Measurements from ENCODE around the gene RBFOX2. TPM values are rescaled to one million over a fixed set of nuclear protein-coding genes. Genes with fewer than 3 reads are reported as not detected.

RBFOX2 gene
- polyA plus RNA-seq, 3 donors = 15.2 to 53.4 (median 28.9) TPM

GRCh38 chr22:35917651-35918050 lies 111.0 kb downstream of the RBFOX2 start:
- 91 to 97% (median 95%) methylated on average over 4 of the region's 4 CpGs for WGBS, 3 donors
- no peak overlapping the region for H3K27ac ChIP-seq (ENCODE audit: low read depth, low read length)

DNA sequence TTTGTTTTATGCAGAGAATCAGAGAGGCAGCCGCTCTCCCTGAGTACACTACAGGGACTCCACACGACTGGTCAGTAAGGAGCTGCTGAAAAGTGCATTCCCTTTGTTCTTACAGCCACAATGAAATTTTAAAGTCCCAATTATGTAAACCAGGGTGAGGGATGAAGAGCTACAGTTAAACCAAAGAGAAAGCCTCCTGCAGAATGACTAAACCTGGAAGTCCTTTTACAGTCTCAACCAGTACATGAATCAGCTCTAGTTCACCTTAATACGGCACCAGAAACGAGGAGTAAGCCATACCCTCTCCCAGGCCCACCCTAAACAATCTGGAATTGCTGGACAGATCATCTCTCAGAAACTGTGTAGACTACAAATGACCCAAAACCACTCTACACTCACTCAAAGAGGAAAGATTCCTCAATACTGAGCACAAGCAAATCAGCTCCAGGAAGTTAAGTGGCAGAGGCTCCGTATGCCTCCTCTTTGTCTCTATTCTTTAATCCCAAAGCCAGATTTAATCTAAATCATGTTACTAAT lies 113.1 kb downstream of the RBFOX2 start:
- 14 to 24% (median 15%) methylated on average over 5 of the region's 5 CpGs for WGBS, 3 donors
- H3K27ac ChIP-seq (ENCODE audit: low read depth, low read length) = no peak overlapping the region

GRCh38 chr22:35914665-35915476 lies 113.8 kb downstream of the RBFOX2 start:
- WGBS, 3 donors = 3 to 6% (median 5%) methylated on average over 9 of the region's 9 CpGs
- no peak overlapping the region for H3K27ac ChIP-seq (ENCODE audit: low read depth, low read length)

DNA sequence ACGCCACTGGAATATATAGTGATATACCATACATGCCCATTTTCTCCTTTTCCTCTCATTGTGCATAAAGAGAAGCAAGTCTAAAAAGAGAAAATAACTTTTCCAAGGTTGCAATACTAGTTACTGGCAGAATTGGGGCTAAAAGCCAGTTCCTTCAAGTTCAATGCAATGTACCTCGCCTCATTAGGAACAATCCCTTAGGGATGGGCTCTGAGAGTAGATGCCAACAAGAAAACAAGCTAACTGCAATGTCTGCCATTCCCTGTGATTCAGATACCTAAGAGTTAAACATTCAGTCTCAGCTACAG lies 114.3 kb downstream of the RBFOX2 start:
- 11 to 35% (median 26%) methylated on average over 2 of the region's 2 CpGs for WGBS, 3 donors
- no peak overlapping the region for H3K27ac ChIP-seq (ENCODE audit: low read depth, low read length)

DNA sequence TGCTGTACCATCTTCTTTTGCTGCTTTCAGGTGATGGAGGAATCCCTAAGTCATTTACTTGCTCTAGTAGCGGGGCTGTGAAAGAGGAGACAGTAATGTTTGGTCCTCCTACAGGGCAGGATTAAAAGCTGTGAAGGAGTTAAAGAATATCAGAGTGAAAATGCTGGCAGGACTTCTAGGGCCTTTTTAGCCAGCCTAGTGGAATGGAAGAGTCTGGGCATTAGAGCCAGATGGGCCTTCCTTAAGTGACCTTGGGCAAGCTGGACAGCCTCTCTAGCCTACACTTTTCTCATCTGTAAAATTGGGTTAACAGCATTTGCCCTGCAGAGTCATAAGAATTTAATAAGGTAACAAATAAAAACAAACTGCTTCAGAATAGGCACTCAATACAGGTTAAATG lies 114.7 kb downstream of the RBFOX2 start:
- no peak overlapping the region for H3K27ac ChIP-seq (ENCODE audit: low read depth, low read length)
- WGBS, 3 donors = 63 to 81% (median 77%) methylated on average over 1 of the region's 1 CpG

GRCh38 chr22:35912658-35913057 lies 116.0 kb downstream of the RBFOX2 start:
- no peak overlapping the region for H3K27ac ChIP-seq (ENCODE audit: low read depth, low read length)
- 29 to 38% (median 34%) methylated on average over 1 of the region's 1 CpG for WGBS, 3 donors

- H3K27ac ChIP-seq (ENCODE audit: low read depth, low read length) = no peak overlapping the region
- 68 to 82% (median 79%) methylated on average over 2 of the region's 2 CpGs for WGBS, 3 donors
Observed at GRCh38 chr22:35911877-35912276, 116.7 kb downstream of the RBFOX2 start.

- no peak overlapping the region for H3K27ac ChIP-seq (ENCODE audit: low read depth, low read length)
- WGBS, 3 donors = 32 to 69% (median 56%) methylated on average over 2 of the region's 2 CpGs
Observed at GRCh38 chr22:35910926-35911325, 117.7 kb downstream of the RBFOX2 start.

- WGBS, 3 donors = 58 to 72% (median 61%) methylated on average over 4 of the region's 4 CpGs
- H3K27ac ChIP-seq (ENCODE audit: low read depth, low read length) = no peak overlapping the region
Observed at GRCh38 chr22:35910003-35910769, 118.4 kb downstream of the RBFOX2 start.

GRCh38 chr22:35905894-35906293 lies 122.7 kb downstream of the RBFOX2 start:
- no peak overlapping the region for H3K27ac ChIP-seq (ENCODE audit: low read depth, low read length)
- 91 to 97% (median 96%) methylated on average over 1 of the region's 1 CpG for WGBS, 3 donors

DNA sequence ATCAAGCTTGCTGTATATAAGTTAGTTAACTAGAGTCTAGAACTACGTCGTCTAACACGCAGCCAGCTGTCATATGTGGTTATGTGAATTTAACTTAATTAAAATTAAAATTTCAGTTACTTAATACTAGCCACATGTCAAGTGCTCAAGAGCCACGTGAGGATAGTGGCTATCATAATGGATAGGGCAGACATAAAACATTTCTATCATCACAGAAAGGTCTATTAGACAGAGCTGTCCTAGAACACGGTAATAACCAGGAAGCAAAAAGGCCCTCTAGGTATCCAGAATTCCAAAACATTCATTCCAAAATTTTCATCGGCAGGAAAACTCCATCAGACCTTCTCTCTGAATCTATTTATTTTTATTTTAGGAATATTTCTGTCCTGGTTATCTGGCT lies 123.9 kb downstream of the RBFOX2 start:
- no peak overlapping the region for H3K27ac ChIP-seq (ENCODE audit: low read depth, low read length)

DNA sequence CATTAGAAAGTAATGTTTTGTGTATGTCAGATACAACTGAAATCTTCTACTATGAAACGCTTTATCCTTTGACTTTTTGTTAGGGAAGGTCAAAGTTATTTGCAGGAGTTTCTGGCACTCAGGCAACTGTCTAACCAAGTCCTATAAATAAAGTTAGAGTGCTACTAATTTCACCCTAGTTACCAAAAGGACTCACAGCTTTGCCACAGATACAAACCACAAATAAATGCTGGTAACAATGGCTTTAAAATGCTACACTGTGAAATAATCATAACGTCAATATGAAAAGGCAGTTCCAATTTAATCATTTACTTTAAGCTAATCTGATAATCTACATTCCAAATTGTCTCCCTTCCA lies 124.3 kb downstream of the RBFOX2 start:
- no peak overlapping the region for H3K27ac ChIP-seq (ENCODE audit: low read depth, low read length)
- 15 to 70% (median 63%) methylated on average over 2 of the region's 2 CpGs for WGBS, 3 donors

More for the DNA sequence above, 123.9 kb downstream of the RBFOX2 start:
- WGBS, 3 donors = 81 to 91% (median 85%) methylated on average over 6 of the region's 6 CpGs

DNA sequence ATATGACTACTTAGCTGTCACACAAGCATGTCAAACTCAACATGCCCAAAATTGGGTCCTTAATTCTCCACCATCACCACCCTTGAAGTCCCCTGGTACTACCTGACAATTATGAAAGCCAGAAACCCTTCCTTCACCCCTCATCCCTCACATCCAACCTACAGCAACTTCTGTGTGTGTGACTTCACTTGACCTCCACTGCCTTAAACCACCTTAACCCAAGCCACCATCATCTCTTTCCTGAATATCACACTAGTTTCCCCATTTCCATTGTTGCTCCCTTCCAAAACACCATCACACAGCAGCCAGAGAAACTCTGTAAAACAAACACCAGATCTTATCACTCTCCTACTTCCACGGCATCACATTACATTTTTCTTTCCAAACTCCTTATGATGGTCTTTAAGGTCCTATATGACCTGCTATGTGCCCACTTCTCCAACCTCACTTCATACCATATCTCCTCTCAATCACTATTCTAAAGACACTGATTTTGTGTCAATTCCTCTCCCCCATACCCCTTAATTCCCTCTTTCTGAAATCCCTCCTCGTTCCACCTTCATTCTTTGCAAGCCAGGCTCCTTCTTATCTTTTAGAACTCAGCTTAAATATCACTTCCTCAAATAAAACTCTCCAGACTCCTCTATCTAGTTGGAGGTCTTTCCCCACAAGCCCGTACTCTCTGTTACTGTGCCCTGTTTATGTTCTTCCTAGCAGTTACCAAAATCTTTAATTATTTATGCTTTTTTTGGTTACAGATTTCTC lies 124.9 kb downstream of the RBFOX2 start:
- H3K27ac ChIP-seq (ENCODE audit: low read depth, low read length) = no peak overlapping the region

GRCh38 chr22:35900483-35901168 lies 128.0 kb downstream of the RBFOX2 start:
- 63 to 74% (median 70%) methylated on average over 5 of the region's 5 CpGs for WGBS, 3 donors
- H3K27ac ChIP-seq (ENCODE audit: low read depth, low read length) = no peak overlapping the region

More for the DNA sequence above, 124.9 kb downstream of the RBFOX2 start:
- WGBS, 3 donors = 37 to 52% (median 41%) methylated on average over 3 of the region's 3 CpGs

GRCh38 chr22:35899736-35900135 lies 128.9 kb downstream of the RBFOX2 start:
- H3K27ac ChIP-seq (ENCODE audit: low read depth, low read length) = no peak overlapping the region

DNA sequence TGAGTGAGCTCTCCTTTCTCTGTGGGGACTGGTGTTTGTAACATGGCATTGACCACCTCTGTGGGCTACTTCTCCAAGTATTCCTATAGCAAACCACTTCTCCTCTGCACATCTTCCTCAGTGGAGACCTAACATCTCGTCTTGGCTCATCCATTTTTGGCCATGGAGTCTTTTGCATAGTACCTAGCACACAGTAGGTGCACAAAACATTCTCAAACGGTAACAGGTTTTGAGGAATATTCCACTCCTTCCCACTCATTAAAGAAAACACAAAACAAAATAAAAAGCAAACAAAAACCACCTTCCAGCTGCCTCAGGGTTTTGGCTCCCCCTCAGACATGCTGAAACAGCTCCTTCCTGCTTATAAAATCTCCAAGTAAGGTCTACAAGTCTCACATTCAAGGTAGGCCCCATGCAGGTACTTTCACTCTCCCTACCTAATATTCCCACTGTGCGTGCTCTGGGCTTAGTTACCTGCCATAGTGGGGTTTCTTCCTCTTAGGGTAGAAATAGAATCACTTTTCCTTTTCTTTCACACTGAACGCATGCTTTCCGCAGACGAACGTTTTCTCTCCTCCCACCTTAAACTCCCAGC lies 132.4 kb downstream of the RBFOX2 start:
- 85 to 92% (median 87%) methylated on average over 7 of the region's 7 CpGs for WGBS, 3 donors
- no peak overlapping the region for H3K27ac ChIP-seq (ENCODE audit: low read depth, low read length)

DNA sequence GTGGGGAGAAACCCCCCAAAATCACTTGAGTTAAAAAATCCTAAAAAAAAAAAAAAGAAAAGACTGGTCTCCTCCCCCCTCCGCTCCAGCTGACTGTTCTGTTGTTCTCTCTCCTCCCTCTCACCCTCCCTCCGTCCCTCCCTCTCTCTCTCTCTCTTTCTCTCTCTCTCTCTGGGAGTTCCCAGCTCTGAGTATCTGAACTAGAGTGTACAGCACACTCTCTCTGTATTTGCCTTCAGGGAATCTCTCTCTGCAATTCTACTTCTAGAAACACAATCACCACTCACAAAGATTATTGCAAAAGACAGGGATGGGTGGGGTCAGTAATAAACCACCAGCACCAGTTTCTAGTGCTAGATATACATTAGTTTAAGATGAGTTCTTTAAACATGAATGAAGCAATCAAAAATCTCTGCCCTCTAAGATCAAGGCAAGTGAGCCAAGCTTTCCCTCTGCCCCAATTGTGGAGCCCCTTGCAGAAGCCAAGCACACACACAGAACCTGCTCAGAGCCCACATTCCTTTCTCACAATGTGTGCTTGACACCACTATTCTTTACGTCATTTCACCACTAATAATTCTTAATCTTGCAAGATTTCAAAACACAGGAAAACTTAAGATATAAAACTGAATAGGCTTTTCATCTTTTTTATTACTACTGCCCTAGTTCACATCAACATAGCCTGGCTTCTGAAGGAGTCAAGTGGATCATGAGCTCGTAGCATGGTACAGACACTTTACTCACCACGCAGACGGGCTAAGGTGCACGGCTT lies 133.5 kb downstream of the RBFOX2 start:
- WGBS, 3 donors = 68 to 74% (median 70%) methylated on average over 7 of the region's 7 CpGs
- H3K27ac ChIP-seq (ENCODE audit: low read depth, low read length) = no peak overlapping the region
